Posterior vena cava (tissue), 2 donors: ENCODE results near the gene PLCD1. TPM values are rescaled to one million over a fixed set of nuclear protein-coding genes. Genes with fewer than 3 reads are reported as not detected.
"Not testable (repeated sequence)": the region's sequence is repeated elsewhere in the genome, so short reads cannot be mapped to it uniquely, and the experiment has no call there.

Source experiments
- DNase-seq: peaks from one replicate; pipeline ENCODE4 v3.0.0-alpha.2; 2020; ENCODE audit warnings: low spot score
- intact Hi-C, 2 donors: fragments of 100-400 bp; cut with DNase I; formaldehyde crosslinking; loops; one replicate each; pipeline versions ENCODE4 v1.14.1 to v1.14.2; 2022 to 2023
- long read RNA-seq, 2 donors: library from polyadenylated mRNA; unstranded; transcript quantifications; one replicate each; pipeline ENCODE4 v2.0.0, GENCODE V29; 2020 to 2021
- total RNA-seq, 2 donors: library from RNA; stranded (reverse); fragmentation: NEBNext Ultra II Directional; extraction: Animal tissue kit (Norgen Biotek cat#: 25700); gene quantifications; one replicate each; pipeline ENCODE4 v1.2.1, GENCODE V29; 2021
- donor health status: DM: yes; HTN: yes; CAD: no.
- donor health status: DM: yes; HTN: yes; CAD: no.

PLCD1 gene
- 10 to 100 TPM; 32.5 to 40.9 TPM for total RNA-seq
- long read RNA-seq, donor 1, partial matches to known transcripts = 13 of 21 reads
- long read RNA-seq, donor 1, other reads (novel, unspliced or antisense) = 3 of 21 reads
- long read RNA-seq, donor 2, transcript PLCD1-201 (15 exons, 2,769 nt) = major isoform, 58 of 118 reads
- long read RNA-seq, donor 2, partial matches to known transcripts = 38 of 118 reads
- long read RNA-seq, donor 2, other reads (novel, unspliced or antisense) = 18 of 118 reads

DNA sequence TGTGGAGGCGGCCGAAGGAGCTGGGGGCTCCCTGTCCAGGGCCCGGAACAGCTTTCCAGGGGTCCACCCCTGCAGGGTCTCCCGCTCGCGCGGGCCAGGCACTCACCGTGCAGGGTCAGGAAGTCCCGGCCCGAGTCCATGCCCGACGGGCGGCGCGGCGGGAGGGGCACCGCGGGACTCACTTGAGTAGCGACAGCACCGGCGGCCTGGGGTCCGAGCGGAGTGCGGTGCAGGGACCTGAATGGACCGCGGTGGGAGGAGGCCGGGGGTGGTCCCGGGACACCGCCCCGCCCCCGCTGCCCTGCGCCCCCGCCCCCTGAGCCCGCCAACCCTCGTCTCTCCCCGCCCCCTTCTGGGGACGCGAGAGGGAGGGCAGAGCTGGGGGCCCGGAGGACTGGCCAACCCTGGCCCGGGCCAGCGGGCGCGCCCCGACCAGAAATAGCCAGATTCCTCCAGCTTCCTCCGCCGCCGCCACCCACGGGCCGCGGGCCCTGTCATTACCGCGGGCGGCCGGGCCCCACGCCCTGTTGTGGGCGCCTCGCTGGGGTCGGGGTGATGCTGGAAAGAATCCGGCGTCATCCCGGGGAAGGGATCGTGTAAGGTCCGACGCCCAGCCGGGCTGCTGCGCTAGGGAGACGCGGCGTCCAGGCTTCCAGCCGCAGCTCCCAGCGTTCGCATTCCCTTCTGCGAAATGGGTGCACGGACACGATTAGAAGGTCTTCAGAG, at the start of gene PLCD1:
TSS of gene PLCD1 (minus strand) at position 243 of the 726 bp plus-strand sequence. CDS start at position 140, 103 bp downstream.
- DNase-seq = peak; percentile 96
- intact Hi-C loops = no loop called here

DNA sequence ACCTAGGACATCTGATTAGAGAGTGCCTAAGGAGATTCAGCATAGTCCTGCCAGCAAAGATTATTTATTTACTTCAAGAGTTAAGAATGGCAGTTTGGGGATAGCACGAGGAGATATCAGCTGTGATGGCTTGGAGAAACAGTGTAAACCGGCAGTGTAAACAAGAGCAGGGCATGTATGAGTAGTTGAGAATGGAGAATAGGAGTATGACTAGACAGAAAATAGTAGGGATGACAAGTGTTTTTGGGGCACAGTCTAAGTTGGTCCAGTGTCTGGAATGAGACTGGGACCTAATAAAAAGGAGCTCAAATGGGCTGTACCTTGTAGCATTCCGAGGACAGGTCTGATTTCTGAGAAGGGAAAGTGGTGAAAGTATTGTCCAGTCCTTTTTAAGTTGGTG, 47.6 kb upstream of the PLCD1 start:
- DNase-seq, intact Hi-C loops: not testable (repeated sequence)

GRCh38 chr3:38070013-38070412, 40.6 kb upstream of the PLCD1 start:
- intact Hi-C loops = no loop called here

DNA sequence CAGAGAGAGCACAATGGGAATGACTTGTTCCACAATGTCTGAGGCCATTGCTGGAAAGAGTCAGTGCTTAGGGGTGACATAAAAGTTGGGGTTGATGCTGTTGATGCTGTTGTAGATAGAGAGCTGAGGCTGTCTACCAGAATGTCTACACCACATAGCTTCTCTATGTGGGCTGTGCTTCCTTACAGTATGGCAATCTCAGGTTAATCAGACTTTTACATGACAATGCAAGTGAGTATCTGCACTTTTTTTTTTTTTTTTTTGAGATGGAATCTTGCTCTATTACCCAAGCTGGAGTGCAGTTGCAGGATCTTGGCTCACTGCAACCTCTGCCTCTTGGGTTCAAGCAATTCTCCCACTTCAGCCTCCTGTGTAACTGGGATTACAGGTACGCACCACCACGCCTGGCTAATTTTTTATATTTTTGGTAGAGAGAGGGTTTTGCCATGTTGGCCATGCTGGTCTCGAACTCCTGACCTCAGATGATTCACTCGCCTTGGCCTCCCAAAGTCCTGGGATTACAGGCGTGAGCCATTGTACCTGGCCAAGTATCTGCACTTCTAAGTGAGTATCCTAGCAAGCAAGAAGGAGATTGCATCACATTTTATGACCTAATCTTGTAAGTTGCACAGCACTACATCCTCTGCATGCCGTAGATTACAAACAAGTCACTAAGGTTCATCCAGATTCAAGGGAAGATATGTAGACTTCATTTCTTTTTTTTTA, 38.2 kb upstream of the PLCD1 start:
- intact Hi-C loops = no loop called here
- DNase-seq = no peak

More at GRCh38 chr3:38070013-38070412, 40.6 kb upstream of the PLCD1 start:
- no peak for DNase-seq

DNA sequence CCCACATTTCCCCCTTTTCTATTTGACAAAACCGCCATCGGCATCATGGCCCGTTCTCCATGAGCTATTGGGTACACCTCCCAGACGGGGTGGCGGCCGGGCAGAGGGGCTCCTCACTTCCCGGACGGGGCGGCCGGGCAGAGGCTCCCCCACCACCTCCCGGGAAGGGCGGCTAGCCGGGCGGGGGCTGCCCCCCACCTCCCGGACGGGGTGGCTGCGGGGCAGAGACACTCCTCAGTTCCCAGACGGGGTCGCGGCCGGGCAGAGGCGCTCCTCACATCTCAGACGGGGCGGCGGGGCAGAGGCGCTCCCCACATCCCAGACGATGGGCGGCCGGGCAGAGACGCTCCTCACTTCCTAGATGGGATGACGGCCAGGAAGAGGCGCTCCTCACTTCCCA, 35.0 kb upstream of the PLCD1 start:
- intact Hi-C loops, DNase-seq: not testable (repeated sequence)

GRCh38 chr3:38062809-38063208, 33.4 kb upstream of the PLCD1 start:
- intact Hi-C loops = no loop called here
- DNase-seq = no peak

- intact Hi-C loops = no loop called here
- no peak for DNase-seq
Observed at GRCh38 chr3:38059591-38059990, 30.1 kb upstream of the PLCD1 start.

GRCh38 chr3:38059148-38059547, 29.7 kb upstream of the PLCD1 start:
- intact Hi-C loops = no loop called here
- no peak for DNase-seq

GRCh38 chr3:38054499-38055001, 25.1 kb upstream of the PLCD1 start:
- no peak for DNase-seq
- intact Hi-C loops = no loop called here

DNA sequence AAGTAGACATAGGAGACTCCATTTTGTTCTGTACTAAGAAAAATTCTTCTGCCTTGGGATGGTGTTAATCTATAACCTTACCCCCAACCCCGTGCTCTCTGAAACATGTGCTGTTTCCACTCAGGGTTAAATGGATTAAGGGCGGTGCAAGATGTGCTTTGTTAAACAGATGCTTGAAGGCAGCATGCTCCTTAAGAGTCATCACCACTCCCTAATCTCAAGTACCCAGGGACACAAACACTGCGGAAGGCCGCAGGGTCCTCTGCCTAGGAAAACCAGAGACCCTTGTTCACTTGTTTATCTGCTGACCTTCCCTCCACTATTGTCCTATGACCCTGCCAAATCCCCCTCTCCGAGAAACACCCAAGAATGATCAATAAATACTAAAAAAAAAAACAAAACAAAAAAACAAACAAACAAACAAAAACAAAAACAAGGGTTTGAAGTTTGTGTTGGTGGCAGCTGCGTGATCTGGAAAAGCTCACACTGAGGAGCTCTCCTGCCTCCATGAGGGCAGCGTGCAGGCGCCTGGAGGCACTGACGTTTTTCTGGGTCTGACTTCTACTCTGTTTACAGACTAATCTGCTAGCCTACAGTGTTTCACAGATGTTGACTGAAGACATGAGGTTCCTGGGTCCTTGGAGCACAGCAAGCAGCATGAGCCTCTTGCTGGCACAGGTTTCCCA, 24.5 kb upstream of the PLCD1 start:
- intact Hi-C loops, DNase-seq: not testable (repeated sequence)

DNA sequence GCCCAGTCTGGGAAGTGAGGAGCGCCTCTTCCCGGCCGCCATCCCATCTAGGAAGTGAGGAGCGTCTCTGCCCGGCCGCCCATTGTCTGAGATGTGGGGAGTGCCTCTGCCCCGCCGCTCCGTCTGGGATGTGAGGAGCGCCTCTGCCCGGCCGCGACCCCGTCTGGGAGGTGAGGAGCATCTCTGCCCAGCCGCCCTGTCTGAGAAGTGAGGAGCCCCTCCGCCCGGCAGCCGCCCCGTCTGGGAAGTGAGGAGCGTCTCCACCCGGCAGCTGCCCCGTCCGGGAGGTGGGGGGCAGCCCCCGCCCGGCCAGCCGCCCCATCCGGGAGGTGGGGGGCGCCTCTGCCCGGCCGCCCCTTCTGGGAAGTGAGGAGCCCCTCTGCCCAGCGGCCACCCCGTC, 23.8 kb upstream of the PLCD1 start:
- intact Hi-C loops = not testable (repeated sequence)

GRCh38 chr3:38051131-38051530, 21.7 kb upstream of the PLCD1 start:
- intact Hi-C loops = no loop called here
- no peak for DNase-seq

More for the DNA sequence above, 23.8 kb upstream of the PLCD1 start:
- DNase-seq = not testable (repeated sequence)

DNA sequence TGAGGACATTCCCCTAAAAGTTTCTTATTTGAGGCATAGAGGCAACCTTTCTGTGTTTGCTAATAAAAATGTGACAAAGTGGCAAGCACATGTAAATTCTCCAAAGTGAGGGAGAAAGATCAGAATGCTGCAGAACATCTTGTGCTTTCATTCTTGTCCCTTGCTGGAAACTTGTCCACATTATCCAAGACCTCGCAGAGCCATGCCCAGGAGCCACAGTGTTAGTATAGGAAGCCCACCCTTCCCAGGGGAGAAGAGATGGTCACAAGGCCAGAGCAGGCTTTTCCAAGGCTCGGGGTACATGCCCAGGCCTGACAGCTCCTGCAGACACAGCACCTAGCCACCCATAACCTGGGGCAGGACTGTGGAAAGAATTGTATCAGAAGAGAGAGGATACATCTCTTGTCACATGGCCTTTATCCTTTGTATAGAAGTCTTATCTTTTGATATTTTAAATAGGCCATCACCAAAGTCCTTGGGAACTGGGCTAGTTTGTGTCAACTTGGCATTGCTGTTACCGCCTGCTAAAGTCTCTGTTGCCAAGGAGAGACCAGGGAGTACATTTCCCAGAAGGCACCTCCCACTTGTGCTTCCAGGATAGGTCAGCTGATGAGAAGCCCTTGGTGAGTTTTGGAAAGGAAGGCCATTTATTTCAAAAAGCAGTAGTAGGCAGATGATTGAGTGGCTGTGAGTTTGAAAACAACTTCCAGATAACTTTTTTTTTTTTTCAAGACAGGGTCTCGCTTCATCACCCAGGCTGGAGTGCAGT, 20.1 kb upstream of the PLCD1 start:
- no peak for DNase-seq
- intact Hi-C loops = no loop called here

DNA sequence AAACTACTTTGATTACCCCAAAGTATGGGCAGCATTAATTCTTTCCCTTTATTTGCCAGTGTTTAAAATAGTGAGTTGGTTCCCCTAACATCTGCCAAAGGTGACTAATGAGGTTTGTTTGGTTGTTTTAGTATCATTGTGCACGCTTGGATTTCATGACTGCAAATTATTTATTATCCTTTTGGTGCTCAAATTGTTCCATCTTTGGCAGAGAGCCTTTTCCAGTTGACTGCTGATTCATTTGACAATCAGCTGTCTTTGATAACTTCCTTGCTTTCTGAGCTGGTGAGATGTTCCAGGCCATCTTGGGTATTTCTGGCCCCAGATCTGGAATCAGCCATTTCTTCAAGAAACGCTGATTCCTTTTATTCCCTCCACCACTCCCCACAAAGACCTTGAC, 18.5 kb upstream of the PLCD1 start:
- intact Hi-C loops = no loop called here
- no peak for DNase-seq

DNA sequence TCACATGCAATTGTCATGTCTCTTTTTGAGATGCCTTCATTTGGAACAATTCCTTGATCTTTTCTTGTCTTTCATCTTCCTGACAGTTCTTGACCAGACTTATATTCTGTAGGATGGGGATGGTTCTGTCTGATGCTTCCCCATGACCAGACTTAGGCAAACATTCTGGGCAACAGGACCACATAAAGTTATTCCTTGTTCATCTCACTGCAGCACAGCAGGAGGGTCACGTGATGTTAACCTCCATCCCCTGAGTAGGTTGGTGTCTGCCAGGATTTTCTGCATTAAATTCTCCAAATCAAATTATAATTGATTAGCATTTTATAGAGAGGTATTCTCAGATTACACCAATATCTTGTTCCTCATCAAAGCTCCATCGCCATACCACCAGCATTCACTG, 17.4 kb upstream of the PLCD1 start:
- DNase-seq = no peak
- intact Hi-C loops = no loop called here

- no peak for DNase-seq
- intact Hi-C loops = no loop called here
Observed at GRCh38 chr3:38046027-38046426, 16.6 kb upstream of the PLCD1 start.

GRCh38 chr3:38043486-38043885, 14.0 kb upstream of the PLCD1 start:
- DNase-seq = no peak
- intact Hi-C loops = no loop called here

- intact Hi-C loops = no loop called here
- DNase-seq = no peak
Observed at GRCh38 chr3:38040401-38040800, 11.0 kb upstream of the PLCD1 start.

DNA sequence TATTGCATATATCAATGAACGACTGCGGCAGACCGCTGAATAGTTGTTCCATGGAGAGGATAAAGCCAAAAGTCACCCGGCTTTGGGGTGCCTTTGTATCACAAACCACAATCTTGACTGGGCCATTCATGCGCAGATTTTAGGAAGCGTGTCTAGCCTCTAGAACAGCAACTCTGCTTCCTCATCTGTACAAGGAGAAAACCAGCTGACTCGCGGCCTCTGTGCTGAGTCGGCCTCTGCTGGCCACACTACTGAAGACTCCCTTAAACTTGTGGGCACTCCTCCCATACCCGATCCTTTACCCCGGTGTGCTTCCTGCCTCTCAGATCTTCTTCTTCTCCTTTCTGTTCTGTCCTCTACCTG, 10.4 kb upstream of the PLCD1 start:
- intact Hi-C loops = no loop called here
- DNase-seq = peak; percentile 90
